Measurements from ENCODE around the gene CDH13.

- TF ChIP-seq CTCF (conservative IDR thresholded peaks at IDR 0.05; ENCODE audit: low read depth, low read length) (no peak), EZH2 (IDR thresholded peaks at IDR 0.05; ENCODE audit: borderline replicate concordance, low read depth, low read length, poor library complexity, severe bottlenecking) (no peak)
Observed at GRCh38 chr16:83402160-83402814, 775.5 kb downstream of the CDH13 start.

All from A673 (cell line).